GM12874 (cell line): ENCODE data around the gene ALG5.

Experiments used
- TF ChIP-seq, protein P1 (sequence below): IDR thresholded peaks from 2 replicates; pipeline ENCODE4 v1.5.1; 2011; ENCODE audit warnings: low read depth, mild to moderate bottlenecking, control low read depth, low read length, moderate library complexity; ENCODE audit not compliant: insufficient read depth

Gene ALG5

DNA sequence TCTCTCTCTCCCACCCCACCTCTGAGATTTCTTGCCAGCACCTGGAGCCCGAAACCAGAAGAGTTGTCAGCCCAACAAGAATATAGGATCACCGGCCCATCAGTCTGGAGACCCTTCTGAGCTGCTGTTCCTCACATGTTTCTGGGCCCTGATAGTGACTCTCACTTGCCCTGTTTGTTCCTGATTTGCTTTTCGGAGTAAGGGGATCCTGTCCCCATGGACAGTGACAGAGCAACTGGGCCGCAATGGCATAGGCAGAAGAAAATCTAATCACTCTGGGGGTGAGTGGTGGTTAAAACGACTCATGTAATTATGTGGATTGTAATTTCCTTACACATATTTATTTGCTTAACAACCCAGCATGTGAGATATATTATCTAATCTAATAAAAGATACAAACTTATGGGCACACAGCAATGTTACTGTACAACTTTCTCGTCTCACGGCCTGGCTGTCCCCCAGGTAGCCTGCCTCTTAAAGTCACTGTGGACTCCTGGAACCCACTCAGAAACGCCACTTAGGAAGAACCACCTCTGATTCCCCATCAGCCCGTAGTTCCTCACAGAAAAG lies 78.4 kb downstream of the ALG5 start:
- TF ChIP-seq, protein P1, sequence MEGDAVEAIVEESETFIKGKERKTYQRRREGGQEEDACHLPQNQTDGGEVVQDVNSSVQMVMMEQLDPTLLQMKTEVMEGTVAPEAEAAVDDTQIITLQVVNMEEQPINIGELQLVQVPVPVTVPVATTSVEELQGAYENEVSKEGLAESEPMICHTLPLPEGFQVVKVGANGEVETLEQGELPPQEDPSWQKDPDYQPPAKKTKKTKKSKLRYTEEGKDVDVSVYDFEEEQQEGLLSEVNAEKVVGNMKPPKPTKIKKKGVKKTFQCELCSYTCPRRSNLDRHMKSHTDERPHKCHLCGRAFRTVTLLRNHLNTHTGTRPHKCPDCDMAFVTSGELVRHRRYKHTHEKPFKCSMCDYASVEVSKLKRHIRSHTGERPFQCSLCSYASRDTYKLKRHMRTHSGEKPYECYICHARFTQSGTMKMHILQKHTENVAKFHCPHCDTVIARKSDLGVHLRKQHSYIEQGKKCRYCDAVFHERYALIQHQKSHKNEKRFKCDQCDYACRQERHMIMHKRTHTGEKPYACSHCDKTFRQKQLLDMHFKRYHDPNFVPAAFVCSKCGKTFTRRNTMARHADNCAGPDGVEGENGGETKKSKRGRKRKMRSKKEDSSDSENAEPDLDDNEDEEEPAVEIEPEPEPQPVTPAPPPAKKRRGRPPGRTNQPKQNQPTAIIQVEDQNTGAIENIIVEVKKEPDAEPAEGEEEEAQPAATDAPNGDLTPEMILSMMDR: no peak

DNA sequence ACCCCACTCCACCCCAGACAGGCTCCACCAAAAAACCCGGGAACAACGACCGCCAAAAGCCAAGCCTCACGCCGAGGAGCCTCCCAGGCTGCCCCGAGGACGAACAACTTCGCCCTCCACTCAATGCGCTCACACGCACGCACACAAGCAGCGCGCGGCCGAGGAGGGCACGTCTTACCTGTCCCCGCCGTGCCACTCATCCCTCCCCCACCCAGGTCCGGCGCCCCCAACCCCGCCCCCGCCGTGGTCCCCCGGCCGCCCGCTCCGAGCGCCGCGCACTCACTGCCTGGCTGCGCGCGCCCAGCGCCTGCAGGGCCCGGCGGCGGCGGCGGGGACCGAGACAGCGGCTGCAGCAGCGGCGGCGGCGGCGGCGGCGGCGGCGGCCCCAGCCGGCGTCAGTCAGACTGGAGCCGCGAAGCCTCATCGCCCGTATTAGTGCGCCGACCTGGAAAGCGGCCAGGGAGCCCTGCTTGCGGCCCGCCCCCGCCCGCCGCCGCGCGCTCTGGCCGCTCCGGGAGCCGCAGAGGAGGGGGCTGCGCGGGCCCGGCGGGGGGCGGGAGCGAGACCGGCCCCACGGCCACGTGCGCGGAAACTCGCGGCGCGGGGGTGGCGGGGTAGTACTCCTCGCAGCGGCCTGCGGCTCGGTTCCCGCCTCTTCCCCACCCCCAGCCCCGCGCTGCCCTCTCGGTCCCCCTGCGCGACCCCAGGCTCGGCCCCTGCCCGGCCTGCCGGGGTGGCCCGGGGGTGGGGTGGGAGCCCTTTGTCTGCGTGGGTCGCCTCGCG lies 79.1 kb downstream of the ALG5 start, which contains the start of gene SMAD9:
Gene SMAD9 (minus strand): TSS at position 406 of the 783 bp plus-strand sequence. CDS start 40,549 bp downstream, outside the sequence.
- TF ChIP-seq, protein P1: no peak

GRCh38 chr13:36919171-36919832 lies 79.8 kb downstream of the ALG5 start:
- TF ChIP-seq, protein P1: no peak

DNA sequence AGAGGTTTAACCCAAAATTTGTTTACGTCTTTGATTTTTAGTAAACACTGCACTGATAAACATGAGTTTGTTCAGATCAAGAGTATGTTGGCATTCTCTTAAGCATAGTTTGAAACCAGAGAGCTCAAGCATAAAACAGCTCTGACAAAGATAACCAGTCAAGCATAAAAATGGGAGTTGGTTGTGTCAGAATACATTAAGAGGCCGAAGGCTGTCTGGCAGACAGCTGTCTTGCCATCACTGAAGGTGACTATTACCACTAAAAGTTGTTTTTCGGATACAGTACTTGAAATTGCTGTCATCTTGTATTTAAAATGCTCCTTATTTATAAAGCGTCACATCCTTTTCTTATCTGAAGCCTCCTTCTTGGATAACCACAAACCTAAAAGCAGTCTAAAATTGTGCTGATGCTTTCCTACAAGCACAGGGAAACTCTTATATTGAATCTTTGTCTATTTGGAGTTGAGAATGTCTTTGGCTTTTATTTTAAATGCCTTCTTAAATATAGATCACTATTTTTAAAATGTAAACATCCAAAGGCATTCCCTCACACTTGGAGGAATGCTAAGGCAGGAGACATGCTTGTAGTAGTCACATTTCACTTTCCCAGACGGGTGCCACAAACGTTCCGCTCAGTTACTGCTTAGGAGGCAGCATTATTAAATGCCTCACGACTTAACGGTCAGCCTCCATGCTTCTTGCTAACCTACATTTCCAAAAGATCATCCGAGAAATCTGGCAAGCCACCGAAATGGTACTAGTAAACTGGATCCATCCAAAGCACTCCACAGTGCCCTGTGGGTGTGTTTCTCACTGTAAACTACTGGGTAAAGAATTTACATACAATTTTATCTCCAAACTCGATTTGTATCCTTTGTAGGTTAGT lies 80.7 kb downstream of the ALG5 start:
- TF ChIP-seq, protein P1: no peak

DNA sequence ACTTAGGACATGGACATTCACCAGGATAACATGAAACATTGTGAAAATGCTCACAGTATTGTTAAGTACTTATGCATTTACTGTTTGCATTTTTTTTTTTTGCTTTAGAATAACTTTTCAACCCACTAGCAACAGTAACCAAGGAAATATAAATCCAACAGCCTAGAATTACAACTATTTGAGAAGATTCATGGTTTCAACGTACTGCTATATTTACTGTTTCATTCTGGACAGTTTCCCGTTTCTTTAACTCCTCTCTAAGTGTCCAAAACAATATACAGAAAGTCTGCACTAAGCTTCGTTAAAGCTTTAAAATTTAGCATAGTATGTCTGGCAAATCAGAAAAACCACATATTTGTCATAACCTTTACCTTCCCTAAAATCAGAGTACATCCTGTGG lies 81.8 kb downstream of the ALG5 start:
- TF ChIP-seq, protein P1: no peak

DNA sequence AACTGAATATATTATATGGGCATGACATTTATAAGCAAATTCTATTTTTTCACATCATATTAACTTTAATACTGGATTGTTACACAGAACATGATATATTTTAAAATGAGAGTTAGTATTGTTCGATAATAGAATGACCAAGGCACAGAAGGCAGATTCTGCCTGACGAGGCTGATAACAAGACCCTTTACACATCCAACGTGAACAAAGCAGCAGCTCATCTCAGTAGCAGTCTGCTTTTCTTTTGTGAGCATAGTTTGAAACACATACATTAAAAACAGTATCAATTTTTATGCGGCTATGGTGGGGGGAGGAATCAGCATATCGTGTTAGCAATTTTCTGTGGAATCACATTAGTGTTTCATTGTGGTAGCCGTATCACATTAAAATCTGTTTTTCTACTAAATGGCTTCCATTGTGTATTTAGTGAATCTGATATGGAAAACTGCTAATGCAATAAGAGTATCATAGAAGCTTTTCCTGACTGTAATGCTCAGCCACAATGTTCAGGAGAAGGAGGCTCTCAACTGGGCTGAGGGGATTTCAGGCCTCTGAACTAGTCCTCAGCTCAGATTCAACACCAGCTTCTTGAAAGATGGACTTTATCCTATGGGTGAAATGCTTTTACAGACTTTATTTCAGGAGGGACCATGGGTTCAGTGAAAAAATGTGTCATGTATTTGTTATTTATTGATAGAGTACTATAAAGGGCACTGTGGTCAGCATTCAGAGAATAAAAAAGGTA lies 83.1 kb downstream of the ALG5 start:
- TF ChIP-seq, protein P1: no peak
